ENCODE results near the gene VPS13A.
"Not testable (repeated sequence)": the region's sequence is repeated elsewhere in the genome, so short reads cannot be mapped to it uniquely, and the experiment has no call there.

Gene VPS13A

GRCh38 chr9:77307166-77307565 is 129.8 kb downstream of the VPS13A start:
- DNase-seq: no peak

GRCh38 chr9:77316058-77316457 is 138.7 kb downstream of the VPS13A start:
- no peak for DNase-seq

GRCh38 chr9:77325058-77325457 is 147.7 kb downstream of the VPS13A start:
- no peak for DNase-seq

- no peak for DNase-seq
Observed at GRCh38 chr9:77328102-77328501, 150.8 kb downstream of the VPS13A start.

- no peak for DNase-seq
Observed at GRCh38 chr9:77370064-77370463, 192.7 kb downstream of the VPS13A start.

GRCh38 chr9:77374266-77374665 is 196.9 kb downstream of the VPS13A start:
- DNase-seq: no peak

- DNase-seq: no peak
Observed at GRCh38 chr9:77375956-77376532, 198.7 kb downstream of the VPS13A start.

GRCh38 chr9:77384406-77384805 is 207.1 kb downstream of the VPS13A start:
- DNase-seq: no peak

- DNase-seq: no peak
Observed at GRCh38 chr9:77386187-77386586, 208.9 kb downstream of the VPS13A start.

GRCh38 chr9:77391834-77392233 is 214.5 kb downstream of the VPS13A start:
- DNase-seq: no peak

GRCh38 chr9:77392328-77392727 is 215.0 kb downstream of the VPS13A start:
- no peak for DNase-seq

GRCh38 chr9:77398581-77398980 is 221.2 kb downstream of the VPS13A start:
- not testable (repeated sequence) for DNase-seq

- DNase-seq: no peak
Observed at GRCh38 chr9:77399964-77400363, 222.6 kb downstream of the VPS13A start.

GRCh38 chr9:77402286-77402685 is 225.0 kb downstream of the VPS13A start:
- DNase-seq: no peak

- no peak for DNase-seq
Observed at GRCh38 chr9:77403239-77403638, 225.9 kb downstream of the VPS13A start.

GRCh38 chr9:77408521-77408920 is 231.2 kb downstream of the VPS13A start:
- not testable (repeated sequence) for DNase-seq

- DNase-seq: no peak
Observed at GRCh38 chr9:77417566-77417965, 240.2 kb downstream of the VPS13A start.

- DNase-seq: no peak
Observed at GRCh38 chr9:77418226-77418625, 240.9 kb downstream of the VPS13A start.

- DNase-seq: no peak
Observed at GRCh38 chr9:77420641-77421040, 243.3 kb downstream of the VPS13A start.

- DNase-seq: no peak
Observed at GRCh38 chr9:77421506-77422265, 244.4 kb downstream of the VPS13A start.

GRCh38 chr9:77422969-77423368 is 245.6 kb downstream of the VPS13A start:
- no peak for DNase-seq

GRCh38 chr9:77423841-77424240 is 246.5 kb downstream of the VPS13A start:
- DNase-seq: no peak

GRCh38 chr9:77424993-77425392 is 247.7 kb downstream of the VPS13A start:
- DNase-seq: no peak

GRCh38 chr9:77426712-77427111 is 249.4 kb downstream of the VPS13A start:
- no peak for DNase-seq
